Measurements from ENCODE around the gene OR52E4. TPM values are rescaled to one million over a fixed set of nuclear protein-coding genes. Genes with fewer than 3 reads are reported as not detected.

OR52E4 gene
- total RNA-seq, 1 experiment from 2014 or later = not detected

GRCh38 chr11:5865826-5866225, 14.6 kb upstream of the OR52E4 start:
- BruUV-seq (replicated peaks) = no TSS peak
- DNase-seq (ENCODE audit: low spot score) = no peak
- H3K4me1 ChIP-seq (ENCODE audit: insufficient read depth, low read length, poor library complexity, severe bottlenecking) = no peaks in the 10 kb centered on the region
- POLR2A ChIA-PET (ENCODE audit: low non-redundant PET) = no interaction called here
- H3K27ac ChIP-seq (ENCODE audit: low read depth, low read length, poor library complexity, severe bottlenecking) = no peak overlapping the region
- H3K4me3 ChIP-seq (ENCODE audit: low read depth, low read length, poor library complexity, severe bottlenecking) = no peak overlapping the region
- no peaks in the 10 kb centered on the region for H3K27me3 ChIP-seq (replicated peaks; ENCODE audit: insufficient read depth, low read depth, low read length, poor library complexity)
- no peak for TF ChIP-seq EZH2 (IDR thresholded peaks at IDR 0.05; ENCODE audit: borderline replicate concordance, low read depth, low read length, poor library complexity, severe bottlenecking)
- TF ChIP-seq, protein P1, sequence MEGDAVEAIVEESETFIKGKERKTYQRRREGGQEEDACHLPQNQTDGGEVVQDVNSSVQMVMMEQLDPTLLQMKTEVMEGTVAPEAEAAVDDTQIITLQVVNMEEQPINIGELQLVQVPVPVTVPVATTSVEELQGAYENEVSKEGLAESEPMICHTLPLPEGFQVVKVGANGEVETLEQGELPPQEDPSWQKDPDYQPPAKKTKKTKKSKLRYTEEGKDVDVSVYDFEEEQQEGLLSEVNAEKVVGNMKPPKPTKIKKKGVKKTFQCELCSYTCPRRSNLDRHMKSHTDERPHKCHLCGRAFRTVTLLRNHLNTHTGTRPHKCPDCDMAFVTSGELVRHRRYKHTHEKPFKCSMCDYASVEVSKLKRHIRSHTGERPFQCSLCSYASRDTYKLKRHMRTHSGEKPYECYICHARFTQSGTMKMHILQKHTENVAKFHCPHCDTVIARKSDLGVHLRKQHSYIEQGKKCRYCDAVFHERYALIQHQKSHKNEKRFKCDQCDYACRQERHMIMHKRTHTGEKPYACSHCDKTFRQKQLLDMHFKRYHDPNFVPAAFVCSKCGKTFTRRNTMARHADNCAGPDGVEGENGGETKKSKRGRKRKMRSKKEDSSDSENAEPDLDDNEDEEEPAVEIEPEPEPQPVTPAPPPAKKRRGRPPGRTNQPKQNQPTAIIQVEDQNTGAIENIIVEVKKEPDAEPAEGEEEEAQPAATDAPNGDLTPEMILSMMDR (conservative IDR thresholded peaks at IDR 0.05; ENCODE audit: low read depth, low read length) = no peak
- CTCF ChIA-PET = no interaction called here
- no peaks in the 10 kb centered on the region for H3K36me3 ChIP-seq (ENCODE audit: insufficient read depth, low read length, poor library complexity, severe bottlenecking)
- intact Hi-C loops (cut with micrococcal nuclease; ENCODE audit: unreplicated experiment) = no loop called here
- H3K9me3 ChIP-seq (ENCODE audit: low read depth, low read length, poor library complexity, severe bottlenecking) = no peaks in the 10 kb centered on the region

GRCh38 chr11:5878564-5878963, 1.9 kb upstream of the OR52E4 start:
- no peak for DNase-seq (ENCODE audit: low spot score)
- ChIA-PET POLR2A (ENCODE audit: low non-redundant PET) (no interaction called here), CTCF (interaction anchor here (0.6 kb wide), 1 partner anchor 485 kb away, joined by 3 read pairs; no protein-coding TSS in a partner anchor)
- no TSS peak for BruUV-seq (replicated peaks)
- no peak for TF ChIP-seq EZH2 (IDR thresholded peaks at IDR 0.05; ENCODE audit: borderline replicate concordance, low read depth, low read length, poor library complexity, severe bottlenecking)
- TF ChIP-seq, protein P1 (conservative IDR thresholded peaks at IDR 0.05; ENCODE audit: low read depth, low read length) = no peak
- H3K27me3 ChIP-seq (replicated peaks; ENCODE audit: insufficient read depth, low read depth, low read length, poor library complexity) = no peaks in the 10 kb centered on the region
- intact Hi-C loops (cut with micrococcal nuclease; ENCODE audit: unreplicated experiment) = no loop called here
- H3K4me1 ChIP-seq (ENCODE audit: insufficient read depth, low read length, poor library complexity, severe bottlenecking) = no peaks in the 10 kb centered on the region
- no peak overlapping the region for H3K27ac ChIP-seq (ENCODE audit: low read depth, low read length, poor library complexity, severe bottlenecking)
- H3K4me3 ChIP-seq (ENCODE audit: low read depth, low read length, poor library complexity, severe bottlenecking) = no peak overlapping the region
- no peaks in the 10 kb centered on the region for H3K9me3 ChIP-seq (ENCODE audit: low read depth, low read length, poor library complexity, severe bottlenecking)
- H3K36me3 ChIP-seq (ENCODE audit: insufficient read depth, low read length, poor library complexity, severe bottlenecking) = no peaks in the 10 kb centered on the region

- Histone ChIP-seq H3K4me3 (ENCODE audit: low read depth, low read length, poor library complexity, severe bottlenecking) (no peak overlapping the region), H3K27ac (ENCODE audit: low read depth, low read length, poor library complexity, severe bottlenecking) (no peak overlapping the region), H3K9me3 (ENCODE audit: low read depth, low read length, poor library complexity, severe bottlenecking) (no peaks in the 10 kb centered on the region), H3K36me3 (ENCODE audit: insufficient read depth, low read length, poor library complexity, severe bottlenecking) (no peaks in the 10 kb centered on the region), H3K4me1 (ENCODE audit: insufficient read depth, low read length, poor library complexity, severe bottlenecking) (no peaks in the 10 kb centered on the region), H3K27me3 (replicated peaks; ENCODE audit: insufficient read depth, low read depth, low read length, poor library complexity) (no peaks in the 10 kb centered on the region)
- no peak for DNase-seq (ENCODE audit: low spot score)
- intact Hi-C loops (cut with micrococcal nuclease; ENCODE audit: unreplicated experiment) = loop anchor here (10.0 kb wide), 1 partner anchor 757 kb away; no protein-coding TSS in a partner anchor
- TF ChIP-seq, protein P1 (conservative IDR thresholded peaks at IDR 0.05; ENCODE audit: low read depth, low read length) = no peak
- TF ChIP-seq EZH2 (IDR thresholded peaks at IDR 0.05; ENCODE audit: borderline replicate concordance, low read depth, low read length, poor library complexity, severe bottlenecking) = no peak
- BruUV-seq (replicated peaks) = no TSS peak
- ChIA-PET CTCF (no interaction called here), POLR2A (ENCODE audit: low non-redundant PET) (no interaction called here)
Measured at GRCh38 chr11:5881756-5882155, 1.3 kb downstream of the OR52E4 start.

Measured in A673 (cell line).